PFSK-1 (cell line): ENCODE measurements around the gene IRX6.

Source experiments
- FOXP2 ChIP-seq: optimal IDR thresholded peaks from 2 replicates; pipeline ENCODE3; 2011; ENCODE audit warnings: borderline replicate concordance, control low read depth, inconsistent platforms; ENCODE audit not compliant: insufficient read depth; ENCODE audit errors: extremely low read length, extremely low read depth
- POLR2AphosphoS5 ChIP-seq: IDR thresholded peaks from 2 replicates; pipeline ENCODE4 v1.6.1; 2012; ENCODE audit warnings: low read depth, mild to moderate bottlenecking, control low read depth, low read length, moderate library complexity
- SIN3A ChIP-seq: IDR thresholded peaks from 2 replicates; pipeline ENCODE4 v1.6.1; 2012; ENCODE audit warnings: mild to moderate bottlenecking, low read length, moderate library complexity, borderline replicate concordance; ENCODE audit not compliant: insufficient read depth
- TAF1 ChIP-seq: IDR thresholded peaks from 2 replicates; pipeline ENCODE4 v1.6.1; 2012; ENCODE audit warnings: low read length, control low read depth, borderline replicate concordance; ENCODE audit not compliant: insufficient read depth
- TF ChIP-seq, protein P1 (sequence below), 2 experiments: IDR thresholded peaks; 2 replicates each; pipeline versions ENCODE4 v1.6.1 to v1.8.0; 2011 to 2012; ENCODE audit warnings: low read depth in 2 of 2, low read length in 2 of 2, control low read depth in 1 of 2, inconsistent platforms in 1 of 2, mild to moderate bottlenecking in 1 of 2, moderate library complexity in 1 of 2; ENCODE audit not compliant: insufficient read depth in 1 of 2

Gene IRX6

DNA sequence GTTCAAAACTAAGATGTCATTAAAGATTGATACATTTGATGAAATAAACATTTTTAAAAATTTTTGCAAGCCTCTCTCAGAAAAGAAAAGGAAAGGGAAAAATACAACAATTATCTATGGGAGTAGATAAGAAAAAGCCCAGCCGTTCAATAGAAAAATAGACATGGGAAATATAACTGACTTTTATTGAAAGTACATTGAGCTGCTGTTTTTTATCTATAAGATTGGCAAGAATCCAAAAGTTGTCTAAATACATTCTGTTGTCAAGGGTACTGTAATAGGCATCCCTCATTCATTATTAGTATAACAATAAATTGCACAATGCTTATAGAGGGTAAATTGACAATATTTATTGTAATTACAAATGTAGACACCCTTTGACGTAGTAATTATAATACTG, 38.4 kb upstream of the IRX6 start:
- TF ChIP-seq TAF1 (no peak), POLR2AphosphoS5 (no peak), FOXP2 (no peak), SIN3A (no peak)
- TF ChIP-seq, protein P1, sequence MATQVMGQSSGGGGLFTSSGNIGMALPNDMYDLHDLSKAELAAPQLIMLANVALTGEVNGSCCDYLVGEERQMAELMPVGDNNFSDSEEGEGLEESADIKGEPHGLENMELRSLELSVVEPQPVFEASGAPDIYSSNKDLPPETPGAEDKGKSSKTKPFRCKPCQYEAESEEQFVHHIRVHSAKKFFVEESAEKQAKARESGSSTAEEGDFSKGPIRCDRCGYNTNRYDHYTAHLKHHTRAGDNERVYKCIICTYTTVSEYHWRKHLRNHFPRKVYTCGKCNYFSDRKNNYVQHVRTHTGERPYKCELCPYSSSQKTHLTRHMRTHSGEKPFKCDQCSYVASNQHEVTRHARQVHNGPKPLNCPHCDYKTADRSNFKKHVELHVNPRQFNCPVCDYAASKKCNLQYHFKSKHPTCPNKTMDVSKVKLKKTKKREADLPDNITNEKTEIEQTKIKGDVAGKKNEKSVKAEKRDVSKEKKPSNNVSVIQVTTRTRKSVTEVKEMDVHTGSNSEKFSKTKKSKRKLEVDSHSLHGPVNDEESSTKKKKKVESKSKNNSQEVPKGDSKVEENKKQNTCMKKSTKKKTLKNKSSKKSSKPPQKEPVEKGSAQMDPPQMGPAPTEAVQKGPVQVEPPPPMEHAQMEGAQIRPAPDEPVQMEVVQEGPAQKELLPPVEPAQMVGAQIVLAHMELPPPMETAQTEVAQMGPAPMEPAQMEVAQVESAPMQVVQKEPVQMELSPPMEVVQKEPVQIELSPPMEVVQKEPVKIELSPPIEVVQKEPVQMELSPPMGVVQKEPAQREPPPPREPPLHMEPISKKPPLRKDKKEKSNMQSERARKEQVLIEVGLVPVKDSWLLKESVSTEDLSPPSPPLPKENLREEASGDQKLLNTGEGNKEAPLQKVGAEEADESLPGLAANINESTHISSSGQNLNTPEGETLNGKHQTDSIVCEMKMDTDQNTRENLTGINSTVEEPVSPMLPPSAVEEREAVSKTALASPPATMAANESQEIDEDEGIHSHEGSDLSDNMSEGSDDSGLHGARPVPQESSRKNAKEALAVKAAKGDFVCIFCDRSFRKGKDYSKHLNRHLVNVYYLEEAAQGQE (IDR thresholded peaks at IDR 0.05; ENCODE audit: insufficient read depth in 1 of 2, low read depth in 2 of 2, low read length in 2 of 2): no peak

DNA sequence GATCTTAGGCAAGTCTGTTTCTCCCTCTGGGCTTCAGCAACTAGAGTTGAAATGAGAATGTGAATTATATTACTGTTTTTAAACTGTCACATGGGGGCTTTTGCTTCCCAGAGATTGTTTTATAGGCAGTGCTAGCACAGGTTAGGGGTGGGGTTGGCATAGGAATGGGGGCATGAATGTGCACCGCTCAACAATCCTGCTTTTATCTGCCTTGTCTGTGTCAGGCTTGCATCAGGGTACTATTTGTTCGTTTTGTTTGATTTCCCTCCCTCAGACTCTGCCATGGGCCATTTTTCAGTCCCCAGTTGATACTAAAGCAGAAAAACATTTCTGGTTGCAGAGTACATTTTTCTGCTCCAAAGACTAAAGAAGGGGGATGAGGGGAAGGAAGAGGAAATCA, 34.6 kb upstream of the IRX6 start:
- no peak for TF ChIP-seq FOXP2
- TF ChIP-seq SIN3A: no peak
- TF ChIP-seq TAF1: no peak

DNA sequence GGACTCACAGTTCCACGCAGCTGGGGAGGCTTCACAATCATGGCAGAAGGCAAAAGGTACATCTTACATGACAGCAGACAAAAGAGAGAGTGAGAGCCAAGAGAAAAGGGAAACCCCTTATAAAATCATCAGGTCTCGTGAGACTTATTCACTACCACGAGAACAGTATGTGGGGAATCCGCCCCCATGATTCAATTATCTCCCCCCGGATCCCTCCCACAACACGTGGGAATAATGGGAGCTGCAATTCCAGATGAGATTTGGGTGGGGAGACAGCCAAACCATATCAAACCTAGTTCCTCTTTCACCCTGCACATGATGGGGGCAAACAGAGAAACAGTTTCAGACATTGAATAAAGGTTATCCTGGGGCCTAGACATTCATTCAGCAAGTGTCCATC, 32.2 kb upstream of the IRX6 start:
- TF ChIP-seq, protein P1 (IDR thresholded peaks at IDR 0.05; ENCODE audit: insufficient read depth in 1 of 2, low read depth in 2 of 2, low read length in 2 of 2): no peak
- TF ChIP-seq FOXP2: no peak
- no peak for TF ChIP-seq TAF1
- TF ChIP-seq POLR2AphosphoS5: no peak
- TF ChIP-seq SIN3A: no peak

DNA sequence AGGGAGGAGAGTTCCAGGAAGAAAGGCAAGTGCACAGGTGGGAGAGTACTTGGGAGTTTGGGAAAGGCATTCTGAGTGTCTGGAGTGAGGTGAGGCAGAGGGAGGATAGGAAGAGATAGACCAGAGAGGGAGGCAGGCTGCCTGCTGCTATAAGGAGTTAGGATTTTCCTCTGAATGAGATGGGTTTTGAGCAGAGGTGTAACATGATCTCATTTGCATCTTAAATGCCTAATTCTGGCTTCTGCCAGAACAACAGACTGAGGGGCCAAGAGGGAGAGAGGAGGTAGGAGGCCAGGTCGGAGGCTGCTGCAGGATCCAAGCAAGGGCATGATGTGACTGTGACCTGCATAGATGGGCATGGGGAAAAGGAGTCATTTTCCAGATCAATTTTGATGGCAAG, 31.5 kb upstream of the IRX6 start:
- TF ChIP-seq SIN3A (no peak), POLR2AphosphoS5 (no peak), TAF1 (no peak), FOXP2 (no peak)
- TF ChIP-seq, protein P1 (IDR thresholded peaks at IDR 0.05; ENCODE audit: insufficient read depth in 1 of 2, low read depth in 2 of 2, low read length in 2 of 2): no peak

DNA sequence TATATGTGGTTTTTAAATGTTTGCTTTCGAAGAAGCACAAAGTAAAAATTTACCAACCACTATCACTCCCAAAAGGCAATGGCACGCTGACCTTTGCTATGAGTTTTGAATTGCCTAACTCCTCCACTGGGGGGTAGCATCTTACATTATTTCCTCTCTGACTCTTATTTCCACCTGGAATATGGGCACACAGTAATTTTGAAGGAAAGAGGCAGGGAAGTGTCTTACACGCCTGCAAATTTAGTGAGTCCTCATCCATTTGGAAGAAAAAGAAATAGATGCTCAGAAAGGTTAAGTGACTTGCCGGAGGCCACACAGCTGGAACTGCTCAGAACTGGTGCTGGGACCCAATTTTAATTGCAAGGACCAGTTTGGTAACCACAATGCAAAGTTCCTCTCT, 29.9 kb upstream of the IRX6 start:
- TF ChIP-seq POLR2AphosphoS5 (no peak), SIN3A (no peak), FOXP2 (no peak), TAF1 (no peak)
- TF ChIP-seq, protein P1 (IDR thresholded peaks at IDR 0.05; ENCODE audit: insufficient read depth in 1 of 2, low read depth in 2 of 2, low read length in 2 of 2): no peak

DNA sequence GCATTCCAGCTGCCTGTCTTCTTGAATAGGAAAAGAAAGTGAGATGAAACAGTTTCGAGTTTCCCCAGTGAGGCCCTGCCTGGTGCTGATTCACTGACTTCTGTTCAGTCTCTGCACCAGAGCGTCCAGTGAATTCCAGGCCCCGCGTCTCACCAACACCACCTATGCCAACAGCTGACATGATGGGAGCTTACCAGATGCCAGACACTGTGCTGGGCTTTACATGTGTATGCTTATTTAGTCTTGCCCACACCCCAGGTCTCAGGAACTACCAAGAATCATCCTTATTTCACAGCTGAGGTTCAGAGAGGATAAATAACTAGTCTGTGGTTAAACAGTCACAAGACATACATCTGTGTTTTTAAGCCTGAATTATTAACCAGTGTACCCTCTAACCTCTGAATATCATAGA, 29.1 kb upstream of the IRX6 start:
- TF ChIP-seq SIN3A (no peak), FOXP2 (no peak), POLR2AphosphoS5 (no peak), TAF1 (no peak)
- TF ChIP-seq, protein P1 (IDR thresholded peaks at IDR 0.05; ENCODE audit: insufficient read depth in 1 of 2, low read depth in 2 of 2, low read length in 2 of 2): no peak
